HG03039 (cell line): ENCODE data around the gene PTPN21.

Experiments used
- ATAC-seq: cut with Tn5 transposase; IDR thresholded peaks from one replicate; pipeline ENCODE4 v1.9.1; 2021; ENCODE audit warnings: mild to moderate bottlenecking, moderate library complexity; ENCODE audit not compliant: unreplicated experiment

Gene PTPN21

GRCh38 chr14:88473791-88474190, 81.0 kb downstream of the PTPN21 start:
- no peak for ATAC-seq

- ATAC-seq: no peak
These were observed 84.0 kb downstream of the PTPN21 start for GRCh38 chr14:88470542-88471440.

- ATAC-seq: no peak
These were observed 86.4 kb downstream of the PTPN21 start for GRCh38 chr14:88468406-88468805.

- no peak for ATAC-seq
These were observed 91.5 kb downstream of the PTPN21 start for GRCh38 chr14:88463318-88463717.

GRCh38 chr14:88454886-88455285, 99.9 kb downstream of the PTPN21 start:
- no peak for ATAC-seq

- ATAC-seq: no peak
These were observed 102.6 kb downstream of the PTPN21 start for GRCh38 chr14:88452231-88452630.

GRCh38 chr14:88439088-88439487, 115.7 kb downstream of the PTPN21 start:
- ATAC-seq: no peak

- ATAC-seq: no peak
These were observed 117.1 kb downstream of the PTPN21 start for GRCh38 chr14:88437658-88438057.

GRCh38 chr14:88430976-88431375, 123.8 kb downstream of the PTPN21 start:
- ATAC-seq: no peak

- ATAC-seq: no peak
These were observed 128.5 kb downstream of the PTPN21 start for GRCh38 chr14:88426271-88426670.

GRCh38 chr14:88424573-88424972, 130.2 kb downstream of the PTPN21 start:
- ATAC-seq: no peak

- no peak for ATAC-seq
These were observed 131.7 kb downstream of the PTPN21 start for GRCh38 chr14:88422919-88423650.

- ATAC-seq: no peak
These were observed 132.8 kb downstream of the PTPN21 start for GRCh38 chr14:88422047-88422446.

- ATAC-seq: no peak
These were observed 133.5 kb downstream of the PTPN21 start for GRCh38 chr14:88421286-88421685.

- no peak for ATAC-seq
These were observed 134.6 kb downstream of the PTPN21 start for GRCh38 chr14:88420187-88420586.

- no peak for ATAC-seq
These were observed 137.2 kb downstream of the PTPN21 start for GRCh38 chr14:88417594-88417993.
